Panc1 (cell line): ENCODE results near the gene ARFGEF3. TPM values are rescaled to one million over a fixed set of nuclear protein-coding genes. Genes with fewer than 3 reads are reported as not detected.

ENCODE experiments used
- ATAC-seq: fragments of 200-7000 bp; cut with Tn5 transposase; 2 replicates; pipeline ENCODE4 v1.9.1; 2020; ENCODE audit warnings: mild to moderate bottlenecking, moderate library complexity
- BruUV-seq: library from RNA; stranded (reverse); fragments of 400-500 nt; replicated peaks from 2 replicates; lab custom pipeline; 2021; lab: Mats Ljungman, UMichigan
- CTCF ChIA-PET: fragments of 300-600 bp; sonication (Branson Sonifier 250); formaldehyde crosslinking; loops from one replicate; lab custom pipeline; 2022; ENCODE audit warnings: antibody characterized with exemption; lab: Charles Lee
- POLR2A ChIA-PET: fragments of 300-600 bp; sonication (Branson Sonifier 250); formaldehyde crosslinking; loops from one replicate; lab custom pipeline; 2022; ENCODE audit warnings: antibody characterized with exemption; lab: Charles Lee
- DNase-seq: peaks from one replicate; pipeline ENCODE4 v3.0.0-alpha.2; 2010; ENCODE audit warnings: low read depth, low spot score
- H3K27ac ChIP-seq: 2 replicates; pipeline ENCODE4 v1.5.1; 2011; ENCODE audit warnings: mild to moderate bottlenecking, low read length, inconsistent platforms
- H3K27me3 ChIP-seq: fragments of 200-500 bp; sonication (Bioruptor generic); 2 replicates; pipeline ENCODE4 v1.6.0; 2014; ENCODE audit warnings: low read length, inconsistent platforms; ENCODE audit not compliant: control insufficient read depth, insufficient read depth
- H3K36me3 ChIP-seq: fragments of 200-500 bp; sonication (Bioruptor generic); 2 replicates; pipeline ENCODE4 v1.5.1; 2014; ENCODE audit warnings: inconsistent platforms, mild to moderate bottlenecking, low read length, moderate library complexity; ENCODE audit not compliant: control insufficient read depth, insufficient read depth
- H3K4me1 ChIP-seq: 2 replicates; pipeline ENCODE4 v1.5.1; 2011; ENCODE audit warnings: inconsistent platforms, mild to moderate bottlenecking, low read length, moderate library complexity; ENCODE audit not compliant: control insufficient read depth, insufficient read depth
- H3K4me3 ChIP-seq, 2 experiments: 2 replicates each; pipeline ENCODE4 v1.5.1; 2011 to 2012; ENCODE audit warnings: low read depth in 2 of 2, low read length in 2 of 2, mild to moderate bottlenecking in 2 of 2, inconsistent platforms in 1 of 2, moderate library complexity in 1 of 2
- H3K9me3 ChIP-seq: fragments of 200-500 bp; sonication (Bioruptor generic); 2 replicates; pipeline ENCODE4 v1.5.1; 2014; ENCODE audit warnings: low read depth, mild to moderate bottlenecking, inconsistent platforms, low read length, moderate library complexity; ENCODE audit not compliant: control insufficient read depth, insufficient read depth
- CTCF ChIP-seq: fragments of 450-650 bp; IDR thresholded peaks from 2 replicates; pipeline ENCODE4 v1.5.1; 2017; ENCODE audit warnings: mild to moderate bottlenecking
- POLR2AphosphoS5 ChIP-seq: IDR thresholded peaks from 2 replicates; pipeline ENCODE4 v1.6.1; 2012; ENCODE audit warnings: mild to moderate bottlenecking, low read depth, low read length, moderate library complexity
- REST ChIP-seq, 2 experiments: IDR thresholded peaks; 2 replicates each; pipeline ENCODE4 v1.6.1; 2011 to 2012; ENCODE audit warnings: low read depth in 2 of 2, control low read depth in 1 of 2, low read length in 1 of 2, mild to moderate bottlenecking in 1 of 2, moderate library complexity in 1 of 2; ENCODE audit not compliant: insufficient read depth in 1 of 2
- SIN3A ChIP-seq: IDR thresholded peaks from 2 replicates; pipeline ENCODE4 v1.6.1; 2012; ENCODE audit warnings: low read depth, mild to moderate bottlenecking, low read length, moderate library complexity, borderline replicate concordance; ENCODE audit not compliant: insufficient read depth
- TCF7L2 ChIP-seq: IDR thresholded peaks from 2 replicates; pipeline ENCODE4 v1.6.1; 2011; ENCODE audit warnings: mild to moderate bottlenecking, low read depth, low read length, inconsistent platforms
- in situ Hi-C: cut with HindIII; loops from 2 replicates; pipeline ENCODE4 v1.10.0; 2016; ENCODE audit warnings: low sequenced_read_pairs, low pct_unique_long_range_greater_than_20kb
- intact Hi-C: fragments of 100-400 bp; cut with micrococcal nuclease; formaldehyde crosslinking; loops from one replicate; pipeline ENCODE4 v1.10.0; 2022; ENCODE audit not compliant: unreplicated experiment
- total RNA-seq: library from RNA; stranded (reverse); gene quantifications from one replicate; pipeline ENCODE4 v1.2.1, GENCODE V29; 2021; ENCODE audit not compliant: unreplicated experiment

The ARFGEF3 gene
- total RNA-seq, 1 experiment from 2014 or later = 1.5 TPM

GRCh38 chr6:138346302-138347195 is 184.8 kb downstream of the ARFGEF3 start:
- BruUV-seq = no TSS peak
- no peaks in the 10 kb centered on the region for H3K36me3 ChIP-seq
- peaks cover 16% of the 10 kb centered on the region for H3K27me3 ChIP-seq
- ChIA-PET CTCF (no interaction called here), POLR2A (interaction anchor here (0.7 kb wide), 1 partner anchor 621 kb away, joined by 4 read pairs; no protein-coding TSS in a partner anchor)
- no peak overlapping the region for H3K4me3 ChIP-seq
- no peak overlapping the region for H3K27ac ChIP-seq
- intact Hi-C loops = no loop called here
- ATAC-seq (no peak), DNase-seq (no peak)
- in situ Hi-C loops = no loop called here
- H3K4me1 ChIP-seq = no peaks in the 10 kb centered on the region; the same call in 1 of the 2 replicates
- TF ChIP-seq TCF7L2 (no peak), CTCF (no peak), POLR2AphosphoS5 (no peak), SIN3A (no peak), REST (IDR thresholded peaks at IDR 0.05; ENCODE audit: insufficient read depth in 1 of 2, low read depth in 2 of 2, low read length in 1 of 2) (no peak)
- H3K9me3 ChIP-seq = no peaks in the 10 kb centered on the region

- ChIA-PET CTCF (no interaction called here), POLR2A (no interaction called here)
- no peaks in the 10 kb centered on the region for H3K36me3 ChIP-seq
- in situ Hi-C loops (no loop called here), intact Hi-C loops (no loop called here)
- BruUV-seq = no TSS peak
- no peaks in the 10 kb centered on the region for H3K9me3 ChIP-seq
- TF ChIP-seq CTCF (no peak), REST (IDR thresholded peaks at IDR 0.05; ENCODE audit: insufficient read depth in 1 of 2, low read depth in 2 of 2, low read length in 1 of 2) (no peak)
- no peak overlapping the region for H3K4me3 ChIP-seq
- H3K27me3 ChIP-seq = peaks cover 24% of the 10 kb centered on the region
- ATAC-seq (no peak), DNase-seq (no peak)
- no peak overlapping the region for H3K27ac ChIP-seq
- H3K4me1 ChIP-seq = no peaks in the 10 kb centered on the region; the same call in 1 of the 2 replicates
These were observed 186.1 kb downstream of the ARFGEF3 start for GRCh38 chr6:138347864-138348263.
